NT2/D1 (cell line): Measurements from ENCODE around the gene AIG1.

ENCODE experiments used
- SUZ12 ChIP-seq: IDR thresholded peaks from 2 replicates; pipeline ENCODE4 v1.6.1; 2011; ENCODE audit not compliant: insufficient read length, insufficient read depth; ENCODE audit errors: extremely low read depth
- YY1 ChIP-seq: IDR thresholded peaks from 2 replicates; pipeline ENCODE4 v1.6.1; 2011; ENCODE audit not compliant: insufficient read length, insufficient read depth
- ZNF274 ChIP-seq: IDR thresholded peaks from 2 replicates; pipeline ENCODE4 v1.6.1; 2011; ENCODE audit warnings: mild to moderate bottlenecking, low read depth, low read length

DNA sequence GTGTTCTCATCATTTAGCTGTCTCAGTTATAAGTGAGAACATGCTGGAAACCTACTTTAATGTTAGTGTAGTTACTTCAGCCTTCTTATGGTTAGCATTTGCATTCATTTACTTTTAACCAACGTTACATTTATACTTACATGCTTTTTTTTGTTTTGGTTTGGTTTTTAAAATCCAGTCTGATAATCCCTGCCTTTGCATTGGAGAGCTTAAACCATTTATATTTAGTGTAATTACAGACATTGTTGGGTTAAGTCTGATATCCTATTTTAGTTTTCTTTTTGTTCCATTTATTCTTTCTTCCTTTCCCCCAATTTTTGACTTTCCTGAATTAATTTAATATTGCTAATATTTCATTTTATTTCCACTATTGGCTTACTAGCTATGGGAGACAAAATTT is 70.2 kb downstream of the AIG1 start:
- TF ChIP-seq ZNF274 = no peak
- TF ChIP-seq YY1 = no peak
- no peak for TF ChIP-seq SUZ12
